H9 (cell line): Measurements from ENCODE around the gene FHIT. TPM values are rescaled to one million over a fixed set of nuclear protein-coding genes. Genes with fewer than 3 reads are reported as not detected.

Experiments used
- DNase-seq: peaks from one replicate; pipeline ENCODE4 v3.0.0-alpha.2; 2017
- H2AFZ ChIP-seq: one replicate; pipeline ENCODE4 v1.6.1; 2013; ENCODE audit warnings: mild to moderate bottlenecking, low read length, control low read depth, moderate library complexity
- H2AK5ac ChIP-seq: 2 replicates; pipeline ENCODE4 v1.6.1; 2013; ENCODE audit warnings: low read length, control low read depth, mixed read lengths; ENCODE audit not compliant: insufficient read length
- H2BK120ac ChIP-seq: one replicate; pipeline ENCODE4 v1.6.1; 2013; ENCODE audit warnings: low read depth, mild to moderate bottlenecking, low read length, control low read depth, inconsistent platforms; ENCODE audit not compliant: poor library complexity, severe bottlenecking
- H2BK12ac ChIP-seq: 2 replicates; pipeline ENCODE4 v1.6.1; 2013; ENCODE audit warnings: low read length, control low read depth, mixed read lengths, low read depth; ENCODE audit not compliant: insufficient read length
- H2BK15ac ChIP-seq: 2 replicates; pipeline ENCODE4 v1.6.1; 2013; ENCODE audit warnings: low read depth, low read length, control low read depth
- H2BK20ac ChIP-seq: one replicate; pipeline ENCODE4 v1.6.1; 2013; ENCODE audit warnings: low read depth, mild to moderate bottlenecking, low read length, control low read depth, inconsistent platforms; ENCODE audit not compliant: poor library complexity, severe bottlenecking
- H2BK5ac ChIP-seq: 2 replicates; pipeline ENCODE4 v1.6.1; 2013; ENCODE audit warnings: low read length, control low read depth, mixed read lengths; ENCODE audit not compliant: insufficient read length
- H3K14ac ChIP-seq: 2 replicates; pipeline ENCODE4 v1.6.1; 2013; ENCODE audit warnings: low read length, control low read depth; ENCODE audit not compliant: insufficient read depth
- H3K18ac ChIP-seq: 2 replicates; pipeline ENCODE4 v1.6.1; 2013; ENCODE audit warnings: low read depth, mild to moderate bottlenecking, mixed read lengths, low read length, control low read depth; ENCODE audit not compliant: insufficient read length
- H3K23ac ChIP-seq: 2 replicates; pipeline ENCODE4 v1.6.1; 2013; ENCODE audit warnings: low read length, control low read depth, mixed read lengths, low read depth; ENCODE audit not compliant: insufficient read length
- H3K23me2 ChIP-seq: 2 replicates; pipeline ENCODE4 v1.6.1; 2013; ENCODE audit warnings: low read depth, mild to moderate bottlenecking, mixed read lengths, low read length, control low read depth; ENCODE audit not compliant: insufficient read length, poor library complexity, severe bottlenecking
- H3K27ac ChIP-seq: 2 replicates; pipeline ENCODE4 v1.5.1; 2013; ENCODE audit warnings: low read length, control low read depth, mixed read lengths, low read depth; ENCODE audit not compliant: insufficient read length
- H3K27me3 ChIP-seq: 2 replicates; pipeline ENCODE4 v1.6.1; 2013; ENCODE audit warnings: low read length, control low read depth, inconsistent platforms; ENCODE audit not compliant: insufficient read depth
- H3K4ac ChIP-seq: 2 replicates; pipeline ENCODE4 v1.6.1; 2013; ENCODE audit warnings: low read depth, mild to moderate bottlenecking, control low read depth, inconsistent platforms, low read length, moderate library complexity
- H3K4me1 ChIP-seq: 2 replicates; pipeline ENCODE4 v1.6.1; 2013; ENCODE audit warnings: low read length, control low read depth, inconsistent platforms; ENCODE audit not compliant: insufficient read depth
- H3K4me2 ChIP-seq: 2 replicates; pipeline ENCODE4 v1.6.1; 2013; ENCODE audit warnings: low read length, control low read depth, mixed read lengths; ENCODE audit not compliant: insufficient read length, insufficient read depth
- H3K56ac ChIP-seq: 2 replicates; pipeline ENCODE4 v1.6.1; 2013; ENCODE audit warnings: low read depth, mild to moderate bottlenecking, mixed read lengths, low read length, control low read depth; ENCODE audit not compliant: insufficient read length
- H3K79me1 ChIP-seq: 2 replicates; pipeline ENCODE4 v1.6.1; 2013; ENCODE audit warnings: low read depth, mild to moderate bottlenecking, moderate library complexity, low read length, control low read depth, inconsistent platforms; ENCODE audit not compliant: insufficient read depth, poor library complexity, severe bottlenecking
- H3K79me2 ChIP-seq: 2 replicates; pipeline ENCODE4 v1.6.1; 2013; ENCODE audit warnings: low read length, control low read depth, inconsistent platforms; ENCODE audit not compliant: insufficient read depth
- H3K9ac ChIP-seq: 2 replicates; pipeline ENCODE4 v1.6.1; 2013; ENCODE audit warnings: low read length, control low read depth, mixed read lengths; ENCODE audit not compliant: insufficient read length; ENCODE audit errors: extremely low read depth
- H3K9me3 ChIP-seq: one replicate; pipeline ENCODE4 v1.6.1; 2013; ENCODE audit warnings: low read depth, low read length, inconsistent platforms; ENCODE audit not compliant: control insufficient read depth
- H3T11ph ChIP-seq: one replicate; pipeline ENCODE4 v1.6.1; 2013; ENCODE audit warnings: mild to moderate bottlenecking, low read length, control low read depth, inconsistent platforms
- H4K20me1 ChIP-seq: one replicate; pipeline ENCODE4 v1.6.1; 2013; ENCODE audit not compliant: control insufficient read depth, insufficient read length, insufficient read depth
- H4K5ac ChIP-seq: 2 replicates; pipeline ENCODE4 v1.6.1; 2013; ENCODE audit warnings: low read depth, mild to moderate bottlenecking, mixed read lengths, low read length, control low read depth; ENCODE audit not compliant: insufficient read length
- H4K8ac ChIP-seq: replicated peaks from 2 replicates; pipeline ENCODE4 v1.6.1; 2013; ENCODE audit warnings: low read length, control low read depth, mixed read lengths, low read depth; ENCODE audit not compliant: insufficient read length
- H4K91ac ChIP-seq: 2 replicates; pipeline ENCODE4 v1.6.1; 2013; ENCODE audit warnings: low read depth, mild to moderate bottlenecking, moderate library complexity, mixed read lengths, low read length, control low read depth; ENCODE audit not compliant: insufficient read length
- H3K27ac Mint-ChIP-seq, 3 experiments: 2 replicates in 2 of 3; 3 replicates in 1 of 3; pipeline ENCODE4 v1.8.0; 2020 to 2021; ENCODE audit warnings: mixed read lengths in 3 of 3, mild to moderate bottlenecking in 1 of 3, moderate library complexity in 1 of 3
- H3K27me3 Mint-ChIP-seq: 2 replicates; pipeline ENCODE4 v1.8.0; 2021; ENCODE audit warnings: low read depth, mild to moderate bottlenecking, moderate library complexity, mixed read lengths
- H3K36me3 Mint-ChIP-seq, 3 experiments: 2 replicates in 2 of 3; 3 replicates in 1 of 3; pipeline ENCODE4 v1.8.0; 2020 to 2021; ENCODE audit warnings: low read depth in 3 of 3, mixed read lengths in 3 of 3; ENCODE audit not compliant: insufficient read depth in 1 of 3
- H3K4me1 Mint-ChIP-seq, 2 experiments: 2 replicates each; pipeline ENCODE4 v1.8.0; 2020; ENCODE audit warnings: mixed read lengths in 2 of 2
- H3K4me3 Mint-ChIP-seq, 2 experiments: 2 replicates in 1 of 2; 3 replicates in 1 of 2; pipeline ENCODE4 v1.8.0; 2020 to 2021; ENCODE audit warnings: mild to moderate bottlenecking in 2 of 2, mixed read lengths in 2 of 2, moderate library complexity in 1 of 2
- H3K9me3 Mint-ChIP-seq, 2 experiments: 2 replicates in 1 of 2; 3 replicates in 1 of 2; pipeline ENCODE4 v1.8.0; 2020; ENCODE audit warnings: mild to moderate bottlenecking in 2 of 2, mixed read lengths in 2 of 2, moderate library complexity in 1 of 2
- CTCF ChIP-seq: fragments of 200-600 bp; sonication (generic); conservative IDR thresholded peaks from 3 replicates; pipeline ENCODE4 v1.8.0; 2021; ENCODE audit warnings: antibody characterized with exemption, mild to moderate bottlenecking
- WGBS: extraction: QIAGEN DNeasy Blood & Tissue Kit; methylation state at CpG from one replicate; pipeline ENCODE4 v1.1.7; 2013; ENCODE audit warnings: missing lambda C conversion rate, low lambda C conversion rate, mixed read lengths; ENCODE audit not compliant: insufficient read length; ENCODE audit errors: extremely low coverage; 5-methylcytosine and 5-hydroxymethylcytosine counted together
- total RNA-seq: library from RNA; stranded (reverse); gene quantifications from 2 replicates; pipeline ENCODE4 v1.2.1, GENCODE V29; 2021

FHIT gene
- total RNA-seq, 1 experiment from 2014 or later: 3.0 TPM

GRCh38 chr3:60955034-60955433 is 296.2 kb downstream of the FHIT start:
- no peak for DNase-seq
- no peak overlapping the region for H2BK15ac ChIP-seq
- H2AFZ ChIP-seq: no peak overlapping the region
- no peaks in the 10 kb centered on the region for H3K4me1 ChIP-seq
- H3K79me2 ChIP-seq: no peaks in the 10 kb centered on the region
- Mint-ChIP-seq H3K27me3 (no peaks in the 10 kb centered on the region), H3K4me3 (no peak overlapping the region), H3K9me3 (peaks cover 3 to 5% of the 10 kb centered on the region in 2 experiments; a peak in 3 of 5 replicates), H3K27ac (no peak overlapping the region), H3K36me3 (peaks cover 0 to 9% (median 3%) of the 10 kb centered on the region in 3 experiments; a peak in 3 of 7 replicates), H3K4me1 (peaks cover 8 to 12% of the 10 kb centered on the region in 2 experiments)
- H4K5ac ChIP-seq: no peak overlapping the region
- H3K18ac ChIP-seq: no peak overlapping the region
- H3K14ac ChIP-seq: no peak overlapping the region
- no peaks in the 10 kb centered on the region for H3K27me3 ChIP-seq
- no peak overlapping the region for H2AK5ac ChIP-seq
- H2BK12ac ChIP-seq: no peak overlapping the region
- H3K23ac ChIP-seq: no peak overlapping the region
- no peak for TF ChIP-seq CTCF
- H3K4me2 ChIP-seq: no peak overlapping the region
- no peaks in the 10 kb centered on the region for H3K23me2 ChIP-seq
- H4K91ac ChIP-seq: no peak overlapping the region
- no peak overlapping the region for H2BK5ac ChIP-seq
- no peak overlapping the region for H3K56ac ChIP-seq
- no peaks in the 10 kb centered on the region for H3K9me3 ChIP-seq
- H2BK120ac ChIP-seq: no peak overlapping the region
- H3K27ac ChIP-seq: no peak overlapping the region
- H3K79me1 ChIP-seq: no peaks in the 10 kb centered on the region
- no peak overlapping the region for H3T11ph ChIP-seq
- no peak overlapping the region for H3K4ac ChIP-seq
- no peaks in the 10 kb centered on the region for H4K20me1 ChIP-seq
- no CpG with 5 or more reads among the region's 2 CpGs for WGBS
- H2BK20ac ChIP-seq: no peak overlapping the region
- no peak overlapping the region for H3K9ac ChIP-seq
- H4K8ac ChIP-seq: no peak overlapping the region
